SJSA1 (cell line): Measurements from ENCODE around the gene TSPAN31. TPM values are rescaled to one million over a fixed set of nuclear protein-coding genes. Genes with fewer than 3 reads are reported as not detected.

Experiments used
- DNase-seq, 2 experiments: peaks; one replicate each; pipeline ENCODE4 v3.0.0-alpha.2; 2015 to 2020; ENCODE audit warnings: low spot score in 2 of 2, low read depth in 1 of 2
- H3K27ac ChIP-seq: fragments of 250-450 bp; sonication (Bioruptor Pico); 2 replicates; pipeline ENCODE4 v1.5.1; 2020; ENCODE audit warnings: mild to moderate bottlenecking, moderate library complexity
- H3K27me3 ChIP-seq: fragments of 250-450 bp; sonication (Bioruptor Pico); replicated peaks from 2 replicates; pipeline ENCODE4 v1.5.1; 2020; ENCODE audit warnings: mild to moderate bottlenecking, moderate library complexity
- H3K36me3 ChIP-seq: fragments of 250-450 bp; sonication (Bioruptor Pico); 2 replicates; pipeline ENCODE4 v1.5.1; 2020; ENCODE audit warnings: mild to moderate bottlenecking
- H3K4me1 ChIP-seq: fragments of 250-450 bp; sonication (Bioruptor Pico); replicated peaks from 2 replicates; pipeline ENCODE4 v1.6.1; 2021; ENCODE audit warnings: mild to moderate bottlenecking
- H3K4me3 ChIP-seq: fragments of 250-450 bp; sonication (Bioruptor Pico); 2 replicates; pipeline ENCODE4 v1.5.1; 2020; ENCODE audit warnings: mild to moderate bottlenecking
- H3K9me3 ChIP-seq: fragments of 250-450 bp; sonication (Bioruptor Pico); replicated peaks from 2 replicates; pipeline ENCODE4 v1.5.1; 2020; ENCODE audit warnings: mild to moderate bottlenecking
- total RNA-seq: library from RNA; depleted of rRNA; stranded (reverse); fragments of >200 nt; shearing (Covaris generic); gene quantifications from 2 replicates; pipeline ENCODE4 v1.2.3, GENCODE V29; 2014

TSPAN31 gene
- total RNA-seq, 1 experiment from 2014 or later, result 571 TPM

- peak; percentile 100 for DNase-seq
- H3K27ac ChIP-seq, result peak overlapping the region; percentile 58
- peaks cover 36% of the 10 kb centered on the region for H3K27me3 ChIP-seq
- peaks cover 28% of the 10 kb centered on the region for H3K36me3 ChIP-seq
- peak overlapping the region; percentile 77 for H3K4me3 ChIP-seq
- H3K4me1 ChIP-seq, result peaks cover 20% of the 10 kb centered on the region
- peaks cover 14% of the 10 kb centered on the region for H3K9me3 ChIP-seq
These were observed 18.5 kb upstream of the TSPAN31 start for GRCh38 chr12:57726151-57726883.

DNA sequence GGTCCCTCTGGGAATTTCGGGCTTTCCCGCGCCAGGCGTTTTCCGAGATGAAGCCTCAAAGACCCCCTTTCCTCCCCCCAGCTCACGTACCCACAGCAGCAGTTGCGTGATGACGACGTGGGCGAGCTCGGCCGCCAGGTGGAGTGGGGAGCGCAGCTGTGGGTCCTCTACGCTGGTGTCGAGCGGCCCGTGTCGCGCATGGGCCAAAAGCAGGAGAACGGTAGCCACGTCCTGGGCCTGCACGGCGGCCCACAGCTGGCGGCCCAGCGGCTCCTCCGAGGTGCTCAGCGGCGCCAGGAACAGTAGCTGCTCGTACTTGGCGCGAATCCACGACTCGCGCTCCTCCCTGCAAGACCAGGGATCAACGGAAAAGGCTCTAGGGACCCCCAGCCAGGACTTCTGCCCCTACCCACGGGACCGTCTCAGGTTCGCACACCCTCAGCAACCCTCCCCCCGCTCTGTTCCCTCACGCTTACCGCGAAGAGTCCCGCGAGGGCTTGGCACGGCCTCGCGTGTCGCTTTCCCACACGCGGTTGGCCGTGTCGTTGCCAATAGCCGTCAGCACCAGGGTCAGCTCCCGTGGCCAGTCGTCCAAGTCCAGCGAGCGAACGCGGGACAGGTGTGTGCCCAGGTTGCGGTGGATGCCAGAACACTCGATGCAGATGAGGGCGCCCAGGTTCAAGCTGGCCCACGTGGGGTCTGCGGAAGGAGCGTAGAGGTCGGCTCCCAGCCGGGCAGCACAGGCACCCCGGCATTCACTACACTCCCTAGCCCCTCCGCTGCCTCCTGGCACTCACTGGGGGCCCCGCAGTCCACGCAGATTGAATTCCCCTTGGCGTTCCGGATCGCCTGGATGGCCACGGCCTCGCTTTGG lies 17.7 kb upstream of the TSPAN31 start:
- Histone ChIP-seq H3K27me3 (peaks cover 44% of the 10 kb centered on the region), H3K9me3 (peaks cover 14% of the 10 kb centered on the region), H3K27ac (peak overlapping the region; percentile 58), H3K4me1 (peaks cover 20% of the 10 kb centered on the region), H3K36me3 (peaks cover 20% of the 10 kb centered on the region), H3K4me3 (peak overlapping the region; percentile 77)
- DNase-seq, result peak; percentile 76 to 96

DNA sequence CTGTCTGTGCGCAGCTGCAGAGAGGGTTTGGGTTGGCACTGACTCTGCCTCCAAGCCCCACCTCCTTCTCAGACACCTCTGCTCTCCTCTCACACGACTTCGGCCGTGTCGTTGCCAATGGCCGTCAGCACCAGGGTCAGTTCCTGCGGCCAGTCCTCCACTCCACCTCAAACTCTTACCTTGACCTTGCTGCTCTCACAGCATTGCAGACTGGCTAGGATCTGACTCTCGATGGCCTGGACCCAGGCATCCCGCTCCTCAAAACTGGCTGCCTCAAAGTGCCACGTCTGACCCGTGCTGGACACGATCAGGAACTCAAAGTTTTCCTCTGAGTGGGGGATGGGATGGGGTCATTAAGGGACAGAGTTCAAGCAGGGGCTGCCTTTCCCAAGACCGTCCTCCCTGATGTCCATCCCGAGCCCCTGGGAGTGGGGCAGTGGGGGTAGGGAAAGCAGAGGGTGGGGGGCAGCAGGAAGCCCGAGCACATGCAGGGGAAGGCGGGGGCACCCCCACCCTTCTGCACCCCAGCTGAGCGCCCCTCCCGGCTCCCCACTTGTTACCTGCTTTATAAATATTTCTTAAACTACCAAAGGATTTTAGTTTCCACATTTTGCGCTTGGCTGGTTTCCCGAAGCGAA lies 17.0 kb upstream of the TSPAN31 start:
- DNase-seq, result peak in 1 of 2 experiments; percentile 94

GRCh38 chr12:57729321-57729844 lies 15.5 kb upstream of the TSPAN31 start:
- peaks cover 18% of the 10 kb centered on the region for H3K36me3 ChIP-seq
- no peak overlapping the region for H3K4me3 ChIP-seq
- peak in 1 of 2 experiments; percentile 92 for DNase-seq
- H3K4me1 ChIP-seq, result peaks cover 20% of the 10 kb centered on the region
- H3K27me3 ChIP-seq, result peaks cover 58% of the 10 kb centered on the region
- peaks cover 17% of the 10 kb centered on the region for H3K9me3 ChIP-seq
- H3K27ac ChIP-seq, result no peak overlapping the region

More for the DNA sequence above, 17.0 kb upstream of the TSPAN31 start:
- Histone ChIP-seq H3K27ac (no peak overlapping the region), H3K4me1 (peaks cover 20% of the 10 kb centered on the region), H3K36me3 (peaks cover 18% of the 10 kb centered on the region), H3K27me3 (peaks cover 52% of the 10 kb centered on the region), H3K4me3 (no peak overlapping the region), H3K9me3 (peaks cover 14% of the 10 kb centered on the region)

GRCh38 chr12:57730336-57731067 lies 14.3 kb upstream of the TSPAN31 start:
- H3K9me3 ChIP-seq, result peaks cover 17% of the 10 kb centered on the region
- H3K4me1 ChIP-seq, result peaks cover 20% of the 10 kb centered on the region
- no peak overlapping the region for H3K4me3 ChIP-seq
- peaks cover 18% of the 10 kb centered on the region for H3K36me3 ChIP-seq
- H3K27ac ChIP-seq, result no peak overlapping the region
- DNase-seq, result peak in 1 of 2 experiments; percentile 93
- peaks cover 63% of the 10 kb centered on the region for H3K27me3 ChIP-seq

DNA sequence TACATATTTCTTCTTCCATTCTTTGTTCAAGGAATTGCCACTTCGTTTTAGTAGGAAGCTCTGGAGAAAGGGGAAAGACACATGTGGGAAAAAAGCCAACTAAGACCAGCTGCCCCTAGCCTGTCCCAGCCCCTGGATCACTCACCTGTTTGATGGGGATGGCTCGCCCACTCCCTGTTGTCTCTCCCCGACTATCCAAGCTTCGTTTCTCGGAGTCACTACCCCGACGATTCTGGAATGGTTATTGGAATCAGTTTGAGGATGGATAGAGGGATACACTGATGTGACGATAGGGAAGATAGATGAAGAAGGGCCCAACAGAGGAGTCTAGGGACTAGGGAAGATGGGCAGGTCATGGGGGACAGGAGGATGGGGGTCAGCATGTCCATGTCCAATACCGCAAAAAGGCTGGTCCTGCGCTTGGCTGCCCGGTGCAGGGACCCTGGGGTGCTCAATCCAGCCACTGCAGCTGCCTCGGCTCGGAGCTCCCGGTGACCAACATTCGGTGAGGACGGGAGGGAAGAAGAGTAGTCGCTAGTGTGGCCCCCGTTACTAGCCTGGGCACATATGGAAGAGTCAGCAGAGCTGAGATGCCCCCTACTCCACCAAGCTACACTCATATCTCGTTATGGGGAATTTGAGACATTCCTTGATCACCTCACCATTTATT lies 13.3 kb upstream of the TSPAN31 start:
- H3K36me3 ChIP-seq, result peaks cover 13% of the 10 kb centered on the region
- H3K9me3 ChIP-seq, result peaks cover 13% of the 10 kb centered on the region
- DNase-seq, result peak in 1 of 2 experiments; percentile 94
- no peak overlapping the region for H3K4me3 ChIP-seq
- H3K27me3 ChIP-seq, result peaks cover 74% of the 10 kb centered on the region
- H3K27ac ChIP-seq, result no peak overlapping the region
- peaks cover 21% of the 10 kb centered on the region for H3K4me1 ChIP-seq

DNA sequence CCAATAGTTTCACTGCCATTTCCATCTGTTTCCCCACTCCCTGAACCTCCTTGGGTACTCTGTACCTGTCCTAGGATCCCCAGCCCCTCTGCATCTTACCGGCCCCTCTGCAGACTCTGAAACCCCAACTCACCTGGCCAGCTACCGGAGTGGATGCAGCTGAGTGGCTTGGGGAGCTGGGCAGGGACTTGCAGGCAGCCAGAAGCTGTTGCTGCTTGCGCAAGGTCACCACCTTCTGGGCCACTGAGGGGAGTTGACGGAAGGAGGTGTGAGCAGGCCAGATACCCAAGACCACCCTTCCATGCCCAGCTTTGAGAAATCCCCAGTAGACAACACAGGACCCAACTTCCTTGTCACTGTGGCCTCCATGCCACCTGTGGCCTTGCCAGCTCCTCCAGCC lies 12.6 kb upstream of the TSPAN31 start:
- peaks cover 11% of the 10 kb centered on the region for H3K9me3 ChIP-seq
- peaks cover 6% of the 10 kb centered on the region for H3K36me3 ChIP-seq
- no peak overlapping the region for H3K4me3 ChIP-seq
- H3K4me1 ChIP-seq, result peaks cover 21% of the 10 kb centered on the region
- peaks cover 81% of the 10 kb centered on the region for H3K27me3 ChIP-seq
- no peak for DNase-seq
- H3K27ac ChIP-seq, result no peak overlapping the region

DNA sequence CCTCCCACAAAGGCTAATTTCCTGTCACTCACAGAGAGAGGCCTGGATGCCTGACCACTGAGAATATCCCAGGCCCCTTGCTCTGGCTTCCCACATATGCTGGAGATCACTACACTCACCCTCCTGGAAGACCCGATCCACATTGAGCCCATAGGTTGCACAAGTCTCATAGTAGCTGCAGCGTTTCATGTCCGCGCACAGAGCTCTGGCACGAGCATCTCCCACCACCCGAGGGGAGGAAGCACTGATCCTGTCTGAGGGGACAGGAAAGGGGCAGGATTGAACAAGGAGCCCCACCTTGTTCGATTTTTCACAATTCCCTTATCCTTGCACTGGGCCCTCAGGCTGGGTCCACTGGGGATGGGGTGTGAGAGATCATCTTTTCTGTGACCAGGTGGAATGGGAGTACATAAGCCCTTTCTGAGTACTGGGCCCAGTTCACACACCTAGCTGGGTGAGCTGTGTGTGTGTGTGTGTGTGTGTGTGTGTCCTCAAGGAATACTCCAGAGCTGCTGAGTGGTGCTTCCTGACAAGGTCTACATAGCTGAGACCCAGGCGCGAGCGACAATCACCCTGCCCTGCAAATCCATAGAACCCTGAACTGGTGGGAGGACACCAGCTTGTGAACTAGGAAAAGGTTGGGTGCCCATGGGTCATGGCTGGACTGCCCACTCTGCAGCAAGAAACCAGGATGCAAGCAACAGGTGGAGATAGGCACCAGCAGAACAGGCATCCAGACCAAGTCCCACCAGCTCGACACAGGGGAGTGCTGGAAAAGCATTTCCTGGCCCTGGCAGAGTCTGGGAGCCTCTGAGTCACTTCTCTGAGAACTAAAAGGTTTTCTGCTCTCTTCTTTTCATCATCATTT lies 11.9 kb upstream of the TSPAN31 start:
- Histone ChIP-seq H3K4me1 (peaks cover 25% of the 10 kb centered on the region), H3K4me3 (no peak overlapping the region), H3K27ac (no peak overlapping the region), H3K36me3 (peaks cover 7% of the 10 kb centered on the region), H3K9me3 (peaks cover 15% of the 10 kb centered on the region), H3K27me3 (peaks cover 88% of the 10 kb centered on the region)
- DNase-seq, result peak in 1 of 2 experiments; percentile 95

DNA sequence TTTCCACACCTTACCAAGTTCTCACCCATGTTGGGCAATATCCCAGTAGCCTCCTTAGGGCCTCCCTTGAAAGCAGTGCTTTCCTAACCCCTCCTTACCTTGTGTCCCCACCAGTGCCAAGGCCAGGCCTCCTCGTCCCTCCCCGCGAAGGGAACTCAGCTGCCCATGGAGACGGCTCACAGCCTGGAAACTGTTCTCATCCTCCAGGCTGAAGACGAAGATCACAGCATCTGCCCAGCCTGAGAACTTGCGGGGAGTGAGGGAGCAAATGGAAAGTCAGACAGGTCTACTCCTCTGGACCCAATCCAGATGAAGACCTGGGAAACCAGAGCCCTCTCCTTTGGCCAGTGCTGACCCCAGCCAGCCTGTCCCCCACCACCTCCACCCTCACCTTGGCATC lies 10.9 kb upstream of the TSPAN31 start:
- Histone ChIP-seq H3K9me3 (peaks cover 16% of the 10 kb centered on the region), H3K4me3 (no peak overlapping the region), H3K27ac (no peak overlapping the region), H3K4me1 (peaks cover 27% of the 10 kb centered on the region), H3K27me3 (peaks cover 95% of the 10 kb centered on the region), H3K36me3 (peaks cover 7% of the 10 kb centered on the region)
- peak; percentile 71 to 95 for DNase-seq

DNA sequence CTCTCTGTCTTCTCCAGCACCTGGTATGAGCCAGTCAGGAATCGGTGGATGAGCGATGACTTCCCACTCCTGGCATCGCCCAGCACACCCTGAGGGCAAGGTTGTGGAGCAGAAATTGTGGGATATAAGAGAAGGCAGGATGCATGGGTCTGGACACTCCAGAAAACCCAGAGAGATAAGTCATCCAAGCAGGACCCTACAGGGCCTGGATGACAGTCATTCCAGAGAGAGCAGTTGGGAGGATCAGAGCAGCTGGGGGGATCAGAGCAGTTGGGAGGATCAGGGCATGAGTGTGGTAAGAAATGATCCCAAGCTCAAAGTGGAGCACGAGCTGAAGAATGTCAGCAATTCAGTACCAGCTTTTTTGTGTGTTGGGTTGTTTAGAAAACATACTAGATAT lies 10.2 kb upstream of the TSPAN31 start:
- Histone ChIP-seq H3K27ac (no peak overlapping the region), H3K27me3 (peaks cover 98% of the 10 kb centered on the region), H3K9me3 (peaks cover 16% of the 10 kb centered on the region), H3K4me3 (no peak overlapping the region), H3K4me1 (peaks cover 27% of the 10 kb centered on the region), H3K36me3 (peaks cover 7% of the 10 kb centered on the region)
- peak in 1 of 2 experiments; percentile 82 for DNase-seq

- H3K9me3 ChIP-seq, result peaks cover 16% of the 10 kb centered on the region
- H3K27ac ChIP-seq, result no peak overlapping the region
- peaks cover 98% of the 10 kb centered on the region for H3K27me3 ChIP-seq
- H3K4me1 ChIP-seq, result peaks cover 27% of the 10 kb centered on the region
- H3K36me3 ChIP-seq, result peaks cover 7% of the 10 kb centered on the region
- H3K4me3 ChIP-seq, result no peak overlapping the region
- DNase-seq, result peak in 1 of 2 experiments; percentile 77
These were observed 9.5 kb upstream of the TSPAN31 start for GRCh38 chr12:57735198-57735855.
